Endothelial cell (in vitro differentiated cells): ENCODE measurements around the gene PODXL2. TPM values are rescaled to one million over a fixed set of nuclear protein-coding genes. Genes with fewer than 3 reads are reported as not detected.

Experiments used
- DNase-seq: peaks from one replicate; pipeline ENCODE4 v3.0.0; 2021; ENCODE audit warnings: low spot score
- H3K27ac Mint-ChIP-seq: one replicate; pipeline ENCODE4 v1.8.0; 2021; ENCODE audit warnings: mixed read lengths, inconsistent platforms; ENCODE audit not compliant: unreplicated experiment
- H3K27me3 Mint-ChIP-seq: one replicate; pipeline ENCODE4 v1.8.0; 2021; ENCODE audit warnings: mild to moderate bottlenecking, moderate library complexity, mixed read lengths, inconsistent platforms; ENCODE audit not compliant: unreplicated experiment
- H3K36me3 Mint-ChIP-seq: one replicate; pipeline ENCODE4 v1.8.0; 2021; ENCODE audit warnings: mild to moderate bottlenecking, low read depth, mixed read lengths, inconsistent platforms; ENCODE audit not compliant: unreplicated experiment
- H3K4me1 Mint-ChIP-seq: one replicate; pipeline ENCODE4 v1.8.0; 2021; ENCODE audit warnings: mild to moderate bottlenecking, mixed read lengths, inconsistent platforms; ENCODE audit not compliant: unreplicated experiment
- H3K4me3 Mint-ChIP-seq: one replicate; pipeline ENCODE4 v1.8.0; 2021; ENCODE audit warnings: mild to moderate bottlenecking, mixed read lengths, inconsistent platforms; ENCODE audit not compliant: unreplicated experiment
- H3K9me3 Mint-ChIP-seq: one replicate; pipeline ENCODE4 v1.8.0; 2021; ENCODE audit warnings: mixed read lengths, inconsistent platforms; ENCODE audit not compliant: unreplicated experiment
- CTCF ChIP-seq: fragments of 200-600 bp; sonication (generic); IDR thresholded peaks from one replicate; pipeline ENCODE4 v1.5.0; 2021; ENCODE audit warnings: antibody characterized with exemption; ENCODE audit not compliant: unreplicated experiment
- total RNA-seq: library from RNA; stranded (reverse); fragmentation: NEBNext Ultra II Directional; extraction: Animal tissue kit (Norgen Biotek cat#: 25700); gene quantifications from one replicate; pipeline ENCODE4 v1.2.1, GENCODE V29; 2021; ENCODE audit not compliant: unreplicated experiment

PODXL2 gene
- total RNA-seq, 1 donor from 2014 or later = 16.4 TPM

- H3K4me1 Mint-ChIP-seq = peaks cover 34% of the 10 kb centered on the region
Measured at GRCh38 chr3:127710155-127710941, 81.4 kb downstream of the PODXL2 start.

GRCh38 chr3:127711021-127711695 is 82.2 kb downstream of the PODXL2 start:
- no peak for TF ChIP-seq CTCF
- H3K36me3 Mint-ChIP-seq = no peaks in the 10 kb centered on the region
- H3K27ac Mint-ChIP-seq = no peak overlapping the region
- H3K4me1 Mint-ChIP-seq = peaks cover 40% of the 10 kb centered on the region
- no peak overlapping the region for H3K4me3 Mint-ChIP-seq
- DNase-seq = no peak
- H3K9me3 Mint-ChIP-seq = no peaks in the 10 kb centered on the region
- H3K27me3 Mint-ChIP-seq = peaks cover 10% of the 10 kb centered on the region

More at GRCh38 chr3:127710155-127710941, 81.4 kb downstream of the PODXL2 start:
- Mint-ChIP-seq H3K36me3 (no peaks in the 10 kb centered on the region), H3K27me3 (peaks cover 10% of the 10 kb centered on the region), H3K4me3 (no peak overlapping the region), H3K9me3 (no peaks in the 10 kb centered on the region), H3K27ac (no peak overlapping the region)
- TF ChIP-seq CTCF = no peak
- no peak for DNase-seq

GRCh38 chr3:127711896-127712295 is 82.9 kb downstream of the PODXL2 start:
- Mint-ChIP-seq H3K36me3 (no peaks in the 10 kb centered on the region), H3K27ac (no peak overlapping the region), H3K9me3 (no peaks in the 10 kb centered on the region), H3K4me1 (peaks cover 45% of the 10 kb centered on the region), H3K27me3 (peaks cover 9% of the 10 kb centered on the region), H3K4me3 (no peak overlapping the region)
- no peak for DNase-seq
- no peak for TF ChIP-seq CTCF

- H3K4me1 Mint-ChIP-seq = peaks cover 45% of the 10 kb centered on the region
- no peak for DNase-seq
- TF ChIP-seq CTCF = no peak
- H3K27ac Mint-ChIP-seq = no peak overlapping the region
- no peaks in the 10 kb centered on the region for H3K36me3 Mint-ChIP-seq
- H3K9me3 Mint-ChIP-seq = no peaks in the 10 kb centered on the region
- no peak overlapping the region for H3K4me3 Mint-ChIP-seq
- peaks cover 8% of the 10 kb centered on the region for H3K27me3 Mint-ChIP-seq
Measured at GRCh38 chr3:127712461-127712860, 83.5 kb downstream of the PODXL2 start.
